Measurements from ENCODE around the gene KCP.

DNA sequence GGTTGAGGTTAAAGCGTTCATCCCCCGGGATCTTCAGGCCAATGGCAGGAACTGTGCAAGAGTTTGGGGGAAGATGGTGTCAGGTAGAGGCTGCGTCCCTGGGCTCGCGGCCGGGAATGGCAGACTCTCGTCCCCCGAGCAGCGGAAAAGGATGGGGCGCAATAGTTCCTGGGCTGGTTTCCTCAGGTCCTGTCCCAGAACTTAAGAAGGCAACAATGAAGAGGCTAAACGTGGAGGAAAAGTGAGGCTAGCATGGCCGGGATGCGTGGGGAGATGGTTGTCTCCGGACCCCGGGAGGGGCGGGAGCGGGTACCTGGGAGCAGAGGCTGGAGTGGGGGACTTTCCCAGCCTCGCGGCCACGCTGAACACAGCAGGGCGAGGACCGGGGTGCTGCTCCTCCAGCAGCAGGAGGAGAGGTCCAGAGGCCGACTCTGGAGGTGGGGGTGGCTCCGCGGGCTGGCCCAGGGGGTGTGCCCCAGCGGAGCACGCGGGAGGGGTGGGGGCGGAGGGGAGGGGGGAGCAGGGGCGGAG is 28.1 kb upstream of the KCP start:
- TF ChIP-seq GATA2 (IDR thresholded peaks at IDR 0.05; ENCODE audit: low read depth, low read length) = no peak
- TF ChIP-seq GATA3 (IDR thresholded peaks at IDR 0.05; ENCODE audit: low read depth, low read length) = no peak
